Measurements from ENCODE around the gene WDR43. TPM values are rescaled to one million over a fixed set of nuclear protein-coding genes. Genes with fewer than 3 reads are reported as not detected.

Gene WDR43
- total RNA-seq, 2 experiments from 2014 or later, result 62.4 to 73.2 TPM

- Mint-ChIP-seq H3K4me1 (ENCODE audit: low read depth) (peaks cover 36% of the 10 kb centered on the region), H3K36me3 (ENCODE audit: low read depth) (peaks cover 91% of the 10 kb centered on the region), H3K9me3 (no peaks in the 10 kb centered on the region), H3K27me3 (no peaks in the 10 kb centered on the region), H3K4me3 (no peak overlapping the region), H3K27ac (no peak overlapping the region)
- H3K27ac ChIP-seq (ENCODE audit: low read depth in 1 of 2, low read length in 2 of 2), result peak overlapping the region in 1 of 2 donors; percentile 20
- POLR2A ChIA-PET, result interaction anchor here (1.0 to 1.2 kb wide), 2 partner anchors 28 to 35 kb away, joined by 3 read pairs; partner anchors contain the start of gene TRMT61B
- peaks cover 75% of the 10 kb centered on the region for H3K36me3 ChIP-seq (ENCODE audit: insufficient read depth, low read length)
- CTCF ChIA-PET, result interaction anchor here (0.6 to 1.5 kb wide), 2 partner anchors 11 to 17 kb away, joined by 3 read pairs; no protein-coding TSS in a partner anchor
- no peaks in the 10 kb centered on the region for H3K9me3 ChIP-seq (ENCODE audit: control insufficient read depth in 1 of 2, insufficient read depth in 1 of 2, low read length in 2 of 2)
- DNase-seq (no peak), ATAC-seq (ENCODE audit: poor library complexity) (no peak)
- H3K4me1 ChIP-seq (ENCODE audit: insufficient read depth, low read length), result no peaks in the 10 kb centered on the region
- TF ChIP-seq CTCF (IDR thresholded peaks at IDR 0.05), result no peak
- H3K27me3 ChIP-seq (ENCODE audit: control insufficient read depth in 1 of 2, insufficient read depth in 2 of 2, low read length in 2 of 2), result no peaks in the 10 kb centered on the region
- no peak overlapping the region for H3K4me3 ChIP-seq (ENCODE audit: low read length)
- intact Hi-C loops (cut with DNase I, micrococcal nuclease), result no loop called here
Observed at GRCh38 chr2:28905533-28905932, 11.1 kb downstream of the WDR43 start.

- Mint-ChIP-seq H3K36me3 (ENCODE audit: low read depth) (peaks cover 96% of the 10 kb centered on the region), H3K9me3 (no peaks in the 10 kb centered on the region), H3K4me1 (ENCODE audit: low read depth) (peaks cover 30% of the 10 kb centered on the region), H3K4me3 (no peak overlapping the region), H3K27ac (no peak overlapping the region), H3K27me3 (no peaks in the 10 kb centered on the region)
- Histone ChIP-seq H3K4me3 (ENCODE audit: low read length) (no peak overlapping the region), H3K27ac (ENCODE audit: low read depth in 1 of 2, low read length in 2 of 2) (no peak overlapping the region), H3K27me3 (ENCODE audit: control insufficient read depth in 1 of 2, insufficient read depth in 2 of 2, low read length in 2 of 2) (no peaks in the 10 kb centered on the region), H3K36me3 (ENCODE audit: insufficient read depth, low read length) (peaks cover 78% of the 10 kb centered on the region), H3K9me3 (ENCODE audit: control insufficient read depth in 1 of 2, insufficient read depth in 1 of 2, low read length in 2 of 2) (no peaks in the 10 kb centered on the region), H3K4me1 (ENCODE audit: insufficient read depth, low read length) (no peaks in the 10 kb centered on the region)
- TF ChIP-seq CTCF (IDR thresholded peaks at IDR 0.05), result no peak
- ATAC-seq (ENCODE audit: poor library complexity), result no peak
- ChIA-PET POLR2A (interaction anchor here (1.0 to 1.1 kb wide), 2 partner anchors 12 to 36 kb away, joined by 3 read pairs; partner anchors contain the start of genes TRMT61B and WDR43), CTCF (no interaction called here)
- DNase-seq, result no peak
- intact Hi-C loops (cut with DNase I, micrococcal nuclease), result no loop called here
Observed at GRCh38 chr2:28906376-28906775, 11.9 kb downstream of the WDR43 start.

GRCh38 chr2:28906821-28907220 is 12.4 kb downstream of the WDR43 start:
- no peak for TF ChIP-seq CTCF (IDR thresholded peaks at IDR 0.05)
- Histone ChIP-seq H3K36me3 (ENCODE audit: insufficient read depth, low read length) (peaks cover 79% of the 10 kb centered on the region), H3K9me3 (ENCODE audit: control insufficient read depth in 1 of 2, insufficient read depth in 1 of 2, low read length in 2 of 2) (no peaks in the 10 kb centered on the region), H3K27ac (ENCODE audit: low read depth in 1 of 2, low read length in 2 of 2) (no peak overlapping the region), H3K4me1 (ENCODE audit: insufficient read depth, low read length) (no peaks in the 10 kb centered on the region), H3K4me3 (ENCODE audit: low read length) (no peak overlapping the region), H3K27me3 (ENCODE audit: control insufficient read depth in 1 of 2, insufficient read depth in 2 of 2, low read length in 2 of 2) (no peaks in the 10 kb centered on the region)
- no peak for ATAC-seq (ENCODE audit: poor library complexity)
- CTCF ChIA-PET, result no interaction called here
- H3K27ac Mint-ChIP-seq, result no peak overlapping the region
- H3K9me3 Mint-ChIP-seq, result no peaks in the 10 kb centered on the region
- POLR2A ChIA-PET, result interaction anchor here (1.1 kb wide), 1 partner anchor 12 kb away, joined by 3 read pairs; the partner anchor contains the start of gene WDR43
- H3K4me3 Mint-ChIP-seq, result no peak overlapping the region
- no peak for DNase-seq
- peaks cover 26% of the 10 kb centered on the region for H3K4me1 Mint-ChIP-seq (ENCODE audit: low read depth)
- intact Hi-C loops (cut with DNase I, micrococcal nuclease), result no loop called here
- no peaks in the 10 kb centered on the region for H3K27me3 Mint-ChIP-seq
- H3K36me3 Mint-ChIP-seq (ENCODE audit: low read depth), result peaks cover 95% of the 10 kb centered on the region
